Aorta (tissue), 5 donors: ENCODE results near the gene LIPN. TPM values are rescaled to one million over a fixed set of nuclear protein-coding genes. Genes with fewer than 3 reads are reported as not detected.

Experiments used
- ATAC-seq: fragments of 200-7000 bp; cut with Tn5 transposase; one replicate; pipeline ENCODE4 v1.9.1; 2022; ENCODE audit warnings: moderate library complexity; ENCODE audit not compliant: low FRiP score
- DNase-seq, 2 donors: peaks; one replicate each; pipeline ENCODE4 v3.0.0-alpha.2; 2020
- H3K27ac ChIP-seq, 2 donors: one replicate each; pipeline ENCODE4 v1.5.1; 2013; ENCODE audit warnings: low read length in 2 of 2, mild to moderate bottlenecking in 2 of 2, moderate library complexity in 2 of 2, control low read depth in 1 of 2, inconsistent platforms in 1 of 2, low read depth in 1 of 2
- H3K27me3 ChIP-seq, 2 donors: one replicate each; pipeline ENCODE4 v1.6.1; 2013; ENCODE audit warnings: control low read depth in 1 of 2, low read length in 1 of 2, mild to moderate bottlenecking in 1 of 2, moderate library complexity in 1 of 2; ENCODE audit not compliant: insufficient read depth in 2 of 2, control insufficient read depth in 1 of 2
- H3K36me3 ChIP-seq, 2 donors: one replicate each; pipeline ENCODE4 v1.6.1; 2013; ENCODE audit warnings: control low read depth in 1 of 2, low read length in 1 of 2, mild to moderate bottlenecking in 1 of 2; ENCODE audit not compliant: insufficient read depth in 2 of 2, control insufficient read depth in 1 of 2
- H3K4me1 ChIP-seq, 2 donors: one replicate each; pipeline ENCODE4 v1.6.1; 2013; ENCODE audit warnings: low read length in 2 of 2, control low read depth in 1 of 2, mild to moderate bottlenecking in 1 of 2, moderate library complexity in 1 of 2; ENCODE audit not compliant: insufficient read depth in 2 of 2, control insufficient read depth in 1 of 2
- H3K4me3 ChIP-seq, 2 donors: one replicate each; pipeline ENCODE4 v1.5.1; 2013; ENCODE audit warnings: low read length in 2 of 2, control low read depth in 1 of 2, mild to moderate bottlenecking in 1 of 2
- H3K9me3 ChIP-seq: one replicate; pipeline ENCODE4 v1.6.1; 2013; ENCODE audit warnings: mild to moderate bottlenecking, low read length; ENCODE audit not compliant: control insufficient read depth
- WGBS, 2 donors: extraction: QIAGEN DNeasy Blood & Tissue Kit; methylation state at CpG; one replicate each; pipeline ENCODE4 v1.1.7; 2013; 5-methylcytosine and 5-hydroxymethylcytosine counted together
- intact Hi-C, 2 donors: fragments of 100-400 bp; cut with DNase I; formaldehyde crosslinking; loops; one replicate each; pipeline versions ENCODE4 v1.14.2 to v1.15.0; 2022
- polyA plus RNA-seq, 2 donors: library from polyadenylated mRNA; stranded (reverse); fragments of 200-250 nt; gene quantifications; one replicate each; pipeline ENCODE4 v1.2.3, GENCODE V29; 2013
- total RNA-seq, 2 donors: library from RNA; stranded (reverse); fragmentation: NEBNext Ultra II Directional; extraction: Animal tissue kit (Norgen Biotek cat#: 25700); gene quantifications; one replicate each; pipeline ENCODE4 v1.2.1, GENCODE V29; 2021
- donor health status: healthy with polysubstance abuse.
- donor health status: Bipolar disorder and iron deficiency.
- donor health status: DM: no; HTN: no; CAD: no.
- donor health status: DM: no; HTN: no; CAD: no.
- donor health status: DM: yes; HTN: yes; CAD: no.

LIPN gene
- total and polyA plus RNA-seq, 4 donors = 0.43 to 0.58 TPM; not detected in 2

DNA sequence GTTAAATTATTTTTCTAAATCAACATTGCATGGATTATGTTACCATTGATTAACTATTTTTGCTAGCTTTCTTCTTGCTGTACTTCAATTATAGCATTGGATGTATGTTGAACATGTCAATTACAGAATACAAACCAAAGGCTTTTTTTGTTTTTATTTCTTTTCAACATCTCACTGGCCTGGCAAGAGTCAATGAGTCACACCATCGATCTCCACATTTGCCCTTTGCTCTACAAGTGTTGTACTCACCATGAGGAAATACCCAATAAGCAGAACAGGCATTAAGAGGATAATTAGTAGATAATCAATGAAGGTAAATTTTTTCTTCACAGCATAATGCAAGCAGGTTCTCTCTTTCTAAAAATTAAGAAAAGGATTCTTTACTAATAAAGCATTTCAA is 68.5 kb downstream of the LIPN start:
- H3K4me1 ChIP-seq = no peaks in the 10 kb centered on the region
- 58 to 60% methylated on average over 1 of the region's 1 CpG for WGBS, 2 donors
- DNase-seq = no peak
- H3K27ac ChIP-seq = no peak overlapping the region
- intact Hi-C loops = no loop called here
- no peaks in the 10 kb centered on the region for H3K9me3 ChIP-seq
- ATAC-seq = no peak
- H3K4me3 ChIP-seq = no peak overlapping the region
- no peaks in the 10 kb centered on the region for H3K36me3 ChIP-seq
- H3K27me3 ChIP-seq = no peaks in the 10 kb centered on the region

Other genes with a start within 250 kb of the LIPN start
- gene RNLS, start 176.7 kb upstream of the LIPN start, total RNA-seq = 1 to 10 TPM; 6.1 to 9.4 TPM
- 1 to 10 TPM; 9.6 to 9.7 TPM for gene RNLS, start 176.7 kb upstream of the LIPN start, polyA plus RNA-seq
- gene LIPJ, start 173.3 kb upstream of the LIPN start, total RNA-seq = under 1 TPM in 1 of 2 donors, not detected in 1; 0.87 TPM
- gene LIPJ, start 173.3 kb upstream of the LIPN start, polyA plus RNA-seq = not detected
- not detected for gene LIPF, start 95.6 kb upstream of the LIPN start, total RNA-seq
- gene LIPF, start 95.6 kb upstream of the LIPN start, polyA plus RNA-seq = 1 to 10 TPM; 2.8 to 6.1 TPM
- gene LIPK, start 53.8 kb upstream of the LIPN start, total RNA-seq = not detected
- gene LIPK, start 53.8 kb upstream of the LIPN start, polyA plus RNA-seq = not detected
- not detected for gene LIPM, start 42.7 kb downstream of the LIPN start, total RNA-seq
- gene LIPM, start 42.7 kb downstream of the LIPN start, polyA plus RNA-seq = not detected
- under 1 TPM; 0.24 to 0.26 TPM for gene ANKRD22, start 91.8 kb downstream of the LIPN start, total RNA-seq
- gene ANKRD22, start 91.8 kb downstream of the LIPN start, polyA plus RNA-seq = 1 to 10 TPM in 1 of 2 donors, under 1 TPM in 1; 0.18 to 1.8 TPM
- gene STAMBPL1, start 120.2 kb downstream of the LIPN start, total RNA-seq = 10 to 100 TPM in 1 of 2 donors, 1 to 10 TPM in 1; 3.5 to 12.0 TPM
- gene STAMBPL1, start 120.2 kb downstream of the LIPN start, polyA plus RNA-seq = 1 to 10 TPM in 1 of 2 donors, under 1 TPM in 1; 0.63 to 2.3 TPM
- gene ACTA2, start 192.8 kb downstream of the LIPN start, total RNA-seq = 1,000 to 10,000 TPM; 3,684 to 9,611 TPM
- 1,000 to 10,000 TPM; 3,163 to 4,826 TPM for gene ACTA2, start 192.8 kb downstream of the LIPN start, polyA plus RNA-seq
- gene FAS, start 230.8 kb downstream of the LIPN start, total RNA-seq = 10 to 100 TPM; 27.4 to 28.5 TPM
- 10 to 100 TPM in 1 of 2 donors, 1 to 10 TPM in 1; 9.5 to 28.5 TPM for gene FAS, start 230.8 kb downstream of the LIPN start, polyA plus RNA-seq